ENCODE data around the gene SLC52A3. TPM values are rescaled to one million over a fixed set of nuclear protein-coding genes. Genes with fewer than 3 reads are reported as not detected.
"Not testable (repeated sequence)": the region's sequence is repeated elsewhere in the genome, so short reads cannot be mapped to it uniquely, and the experiment has no call there.

The SLC52A3 gene
- total RNA-seq, 1 experiment from 2014 or later = 4.2 TPM

- H3K9me3 ChIP-seq (ENCODE audit: low read length) = no peaks in the 10 kb centered on the region
- ATAC-seq (no peak), DNase-seq (no peak)
- ChIA-PET POLR2A (ENCODE audit: unreplicated experiment) (no interaction called here), CTCF (interaction anchor here (1.0 to 1.4 kb wide), 3 partner anchors 18 to 142 kb away, joined by 4 to 13 read pairs (median 7); partner anchors contain the start of gene FAM110A)
- BruUV-seq (replicated peaks) = no TSS peak
- peaks cover 15% of the 10 kb centered on the region for H3K27me3 ChIP-seq (ENCODE audit: low read length)
- H3K4me1 ChIP-seq (ENCODE audit: insufficient read depth, low read length) = peaks cover 7% of the 10 kb centered on the region; the same call in 1 of the 2 replicates
- no peak overlapping the region for H3K9ac ChIP-seq (ENCODE audit: low read length)
- no peak overlapping the region for H3K27ac ChIP-seq (ENCODE audit: low read length)
- H4K20me1 ChIP-seq (ENCODE audit: low read length) = no peaks in the 10 kb centered on the region
- H3K79me2 ChIP-seq (ENCODE audit: low read length) = no peaks in the 10 kb centered on the region
- H3K4me3 ChIP-seq (ENCODE audit: low read length) = no peak overlapping the region
- no peaks in the 10 kb centered on the region for H3K36me3 ChIP-seq (ENCODE audit: low read depth, low read length)
- H3F3A ChIP-seq (ENCODE audit: low read length, unreplicated experiment) = no peaks in the 10 kb centered on the region
- no peaks in the 10 kb centered on the region for H3K9me2 ChIP-seq (replicated peaks; ENCODE audit: low read length)
- no peak overlapping the region for H3K4me2 ChIP-seq (ENCODE audit: low read length)
- intact Hi-C loops (cut with micrococcal nuclease) = loop anchor here (5.0 to 10.0 kb wide), 3 partner anchors 42 to 370 kb away; partner anchors contain the start of gene TMEM74B
- H2AFZ ChIP-seq (ENCODE audit: low read length) = no peak overlapping the region
- TF ChIP-seq EZH2 (IDR thresholded peaks at IDR 0.05; ENCODE audit: low read length, unreplicated experiment) = no peak
- TF ChIP-seq, protein P1, sequence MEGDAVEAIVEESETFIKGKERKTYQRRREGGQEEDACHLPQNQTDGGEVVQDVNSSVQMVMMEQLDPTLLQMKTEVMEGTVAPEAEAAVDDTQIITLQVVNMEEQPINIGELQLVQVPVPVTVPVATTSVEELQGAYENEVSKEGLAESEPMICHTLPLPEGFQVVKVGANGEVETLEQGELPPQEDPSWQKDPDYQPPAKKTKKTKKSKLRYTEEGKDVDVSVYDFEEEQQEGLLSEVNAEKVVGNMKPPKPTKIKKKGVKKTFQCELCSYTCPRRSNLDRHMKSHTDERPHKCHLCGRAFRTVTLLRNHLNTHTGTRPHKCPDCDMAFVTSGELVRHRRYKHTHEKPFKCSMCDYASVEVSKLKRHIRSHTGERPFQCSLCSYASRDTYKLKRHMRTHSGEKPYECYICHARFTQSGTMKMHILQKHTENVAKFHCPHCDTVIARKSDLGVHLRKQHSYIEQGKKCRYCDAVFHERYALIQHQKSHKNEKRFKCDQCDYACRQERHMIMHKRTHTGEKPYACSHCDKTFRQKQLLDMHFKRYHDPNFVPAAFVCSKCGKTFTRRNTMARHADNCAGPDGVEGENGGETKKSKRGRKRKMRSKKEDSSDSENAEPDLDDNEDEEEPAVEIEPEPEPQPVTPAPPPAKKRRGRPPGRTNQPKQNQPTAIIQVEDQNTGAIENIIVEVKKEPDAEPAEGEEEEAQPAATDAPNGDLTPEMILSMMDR (conservative IDR thresholded peaks at IDR 0.05; ENCODE audit: low read depth, low read length) = no peak
- TF ChIP-seq EZH2phosphoT487 (IDR thresholded peaks at IDR 0.05; ENCODE audit: borderline replicate concordance, low read length) = no peak
Observed at GRCh38 chr20:815226-815625, 46.9 kb upstream of the SLC52A3 start.

GRCh38 chr20:813390-813789 is 45.1 kb upstream of the SLC52A3 start:
- Histone ChIP-seq H3K79me2 (ENCODE audit: low read length) (no peaks in the 10 kb centered on the region), H3K9me3 (ENCODE audit: low read length) (0 out of 2 replicates have a peak, but pooled peaks cover 6% of the 10 kb centered on the region), H3K9ac (ENCODE audit: low read length) (no peak overlapping the region), H3K4me1 (ENCODE audit: insufficient read depth, low read length) (peaks cover 6% of the 10 kb centered on the region; the same call in 1 of the 2 replicates), H3K4me3 (ENCODE audit: low read length) (no peak overlapping the region), H3K27me3 (ENCODE audit: low read length) (peaks cover 15% of the 10 kb centered on the region), H3K9me2 (replicated peaks; ENCODE audit: low read length) (no peaks in the 10 kb centered on the region), H3F3A (ENCODE audit: low read length, unreplicated experiment) (no peaks in the 10 kb centered on the region), H2AFZ (ENCODE audit: low read length) (no peak overlapping the region), H3K4me2 (ENCODE audit: low read length) (no peak overlapping the region), H4K20me1 (ENCODE audit: low read length) (no peaks in the 10 kb centered on the region), H3K27ac (ENCODE audit: low read length) (no peak overlapping the region), H3K36me3 (ENCODE audit: low read depth, low read length) (no peaks in the 10 kb centered on the region)
- DNase-seq (no peak), ATAC-seq (no peak)
- no peak for TF ChIP-seq EZH2phosphoT487 (IDR thresholded peaks at IDR 0.05; ENCODE audit: borderline replicate concordance, low read length)
- TF ChIP-seq, protein P1 (conservative IDR thresholded peaks at IDR 0.05; ENCODE audit: low read depth, low read length) = no peak
- TF ChIP-seq EZH2 (IDR thresholded peaks at IDR 0.05; ENCODE audit: low read length, unreplicated experiment) = no peak
- ChIA-PET CTCF (no interaction called here), POLR2A (ENCODE audit: unreplicated experiment) (no interaction called here)
- intact Hi-C loops (cut with micrococcal nuclease) = loop anchor here (10.0 kb wide), 1 partner anchor 371 kb away; the partner anchor contains the start of gene TMEM74B
- no TSS peak for BruUV-seq (replicated peaks)

GRCh38 chr20:812435-812814 is 44.1 kb upstream of the SLC52A3 start:
- H3K4me3 ChIP-seq (ENCODE audit: low read length); POLR2A ChIA-PET (ENCODE audit: unreplicated experiment); ATAC-seq; H3K4me1 ChIP-seq (ENCODE audit: insufficient read depth, low read length); H3K27ac ChIP-seq (ENCODE audit: low read length); H3K79me2 ChIP-seq (ENCODE audit: low read length); DNase-seq; H3K9ac ChIP-seq (ENCODE audit: low read length); H4K20me1 ChIP-seq (ENCODE audit: low read length); H3F3A ChIP-seq (ENCODE audit: low read length, unreplicated experiment); H3K36me3 ChIP-seq (ENCODE audit: low read depth, low read length); H2AFZ ChIP-seq (ENCODE audit: low read length); CTCF ChIA-PET; H3K4me2 ChIP-seq (ENCODE audit: low read length); BruUV-seq (replicated peaks); H3K9me2 ChIP-seq (replicated peaks; ENCODE audit: low read length): not testable (repeated sequence)
- Histone ChIP-seq H3K9me3 (ENCODE audit: low read length) (0 out of 2 replicates have a peak, but pooled peaks cover 13% of the 10 kb centered on the region), H3K27me3 (ENCODE audit: low read length) (peaks cover 15% of the 10 kb centered on the region)
- intact Hi-C loops (cut with micrococcal nuclease) = loop anchor here (10.0 kb wide), 1 partner anchor 372 kb away; the partner anchor contains the start of gene TMEM74B

GRCh38 chr20:811776-812434 is 43.6 kb upstream of the SLC52A3 start:
- intact Hi-C loops (cut with micrococcal nuclease) = loop anchor here (10.0 kb wide), 1 partner anchor 373 kb away; the partner anchor contains the start of gene TMEM74B
- H4K20me1 ChIP-seq (ENCODE audit: low read length) = not testable (repeated sequence)

More at GRCh38 chr20:811776-812434, 43.6 kb upstream of the SLC52A3 start:
- H3K36me3 ChIP-seq (ENCODE audit: low read depth, low read length); H3K4me1 ChIP-seq (ENCODE audit: insufficient read depth, low read length); H3K79me2 ChIP-seq (ENCODE audit: low read length); POLR2A ChIA-PET (ENCODE audit: unreplicated experiment); H3K27ac ChIP-seq (ENCODE audit: low read length); H2AFZ ChIP-seq (ENCODE audit: low read length); BruUV-seq (replicated peaks); ATAC-seq; H3K4me2 ChIP-seq (ENCODE audit: low read length); CTCF ChIA-PET; H3K9me2 ChIP-seq (replicated peaks; ENCODE audit: low read length); H3K4me3 ChIP-seq (ENCODE audit: low read length); H3K9ac ChIP-seq (ENCODE audit: low read length); DNase-seq; H3F3A ChIP-seq (ENCODE audit: low read length, unreplicated experiment): not testable (repeated sequence)
- H3K9me3 ChIP-seq (ENCODE audit: low read length) = 0 out of 2 replicates have a peak, but pooled peaks cover 13% of the 10 kb centered on the region
- peaks cover 15% of the 10 kb centered on the region for H3K27me3 ChIP-seq (ENCODE audit: low read length)

Data from PC-3 (cell line).